Immature natural killer cell (primary cell): ENCODE data around the gene CETN1. TPM values are rescaled to one million over a fixed set of nuclear protein-coding genes. Genes with fewer than 3 reads are reported as not detected.

Experiments
- DNase-seq, 3 donors: peaks; one replicate each; pipeline ENCODE4 v3.0.0; 2022; ENCODE audit warnings: mixed read lengths in 1 of 3
- H3K27ac Mint-ChIP-seq, 6 donors: one replicate each; pipeline ENCODE4 v1.8.0; 2020; ENCODE audit warnings: mixed read lengths in 6 of 6, mild to moderate bottlenecking in 5 of 6, inconsistent platforms in 4 of 6, moderate library complexity in 3 of 6
- H3K27me3 Mint-ChIP-seq, 3 donors: one replicate each; pipeline ENCODE4 v1.8.0; 2020 to 2021; ENCODE audit warnings: low read depth in 3 of 3, mild to moderate bottlenecking in 3 of 3, mixed read lengths in 3 of 3, moderate library complexity in 3 of 3, inconsistent platforms in 1 of 3
- H3K36me3 Mint-ChIP-seq, 3 donors: one replicate each; pipeline ENCODE4 v1.8.0; 2020; ENCODE audit warnings: mixed read lengths in 3 of 3, inconsistent platforms in 2 of 3, mild to moderate bottlenecking in 2 of 3
- H3K4me1 Mint-ChIP-seq, 2 donors: one replicate each; pipeline ENCODE4 v1.8.0; 2020; ENCODE audit warnings: inconsistent platforms in 2 of 2, mild to moderate bottlenecking in 2 of 2, mixed read lengths in 2 of 2, moderate library complexity in 1 of 2
- H3K4me3 Mint-ChIP-seq, 5 donors: one replicate each; pipeline ENCODE4 v1.8.0; 2020; ENCODE audit warnings: mild to moderate bottlenecking in 5 of 5, mixed read lengths in 5 of 5, inconsistent platforms in 3 of 5, moderate library complexity in 3 of 5
- H3K9me3 Mint-ChIP-seq, 6 donors: one replicate each; pipeline ENCODE4 v1.8.0; 2020; ENCODE audit warnings: mild to moderate bottlenecking in 6 of 6, mixed read lengths in 6 of 6, inconsistent platforms in 4 of 6, moderate library complexity in 3 of 6
- polyA plus RNA-seq, 3 donors: library from polyadenylated mRNA; unstranded; fragments of 300-500 nt; fragmentation: Illumina TruSeq; gene quantifications; one replicate each; pipeline ENCODE4 v1.2.3, GENCODE V29; 2021

CETN1 gene
- polyA plus RNA-seq, 3 donors from 2014 or later: not detected

GRCh38 chr18:621291-622043 is 41.3 kb downstream of the CETN1 start:
- DNase-seq: no peak
- Mint-ChIP-seq H3K4me1 (peaks cover 0 to 1% of the 10 kb centered on the region in 2 donors), H3K4me3 (no peak overlapping the region), H3K27ac (no peak overlapping the region), H3K27me3 (peaks cover 4 to 6% (median 4%) of the 10 kb centered on the region in 3 donors), H3K36me3 (no peaks in the 10 kb centered on the region), H3K9me3 (no peaks in the 10 kb centered on the region)

- peaks cover 0 to 1% of the 10 kb centered on the region in 2 donors for H3K4me1 Mint-ChIP-seq
- DNase-seq: no peak
- no peak overlapping the region for H3K4me3 Mint-ChIP-seq
- H3K36me3 Mint-ChIP-seq: no peaks in the 10 kb centered on the region
- H3K9me3 Mint-ChIP-seq: no peaks in the 10 kb centered on the region
- H3K27me3 Mint-ChIP-seq: peaks cover 4 to 6% (median 4%) of the 10 kb centered on the region in 3 donors
- no peak overlapping the region for H3K27ac Mint-ChIP-seq
Observed at GRCh38 chr18:622289-622688, 42.1 kb downstream of the CETN1 start.

GRCh38 chr18:623761-624620 is 43.8 kb downstream of the CETN1 start:
- no peak overlapping the region for H3K27ac Mint-ChIP-seq

DNA sequence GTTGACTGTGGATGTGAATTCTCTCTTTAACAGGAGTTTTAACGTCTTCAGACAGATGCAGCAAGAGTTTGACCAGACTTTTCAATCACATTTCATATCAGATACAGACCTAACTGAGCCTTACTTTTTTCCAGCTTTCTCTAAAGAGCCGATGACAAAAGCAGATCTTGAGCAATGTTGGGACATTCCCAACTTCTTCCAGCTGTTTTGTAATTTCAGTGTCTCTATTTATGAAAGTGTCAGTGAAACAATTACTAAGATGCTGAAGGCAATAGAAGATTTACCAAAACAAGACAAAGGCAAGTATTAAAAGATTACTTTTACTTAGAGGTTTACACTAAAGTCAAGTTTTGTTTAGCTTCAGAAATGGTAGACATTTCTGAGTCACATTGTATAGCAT is 47.1 kb downstream of the CETN1 start:
- Mint-ChIP-seq H3K27ac (no peak overlapping the region), H3K27me3 (peaks cover 3 to 6% (median 5%) of the 10 kb centered on the region in 3 donors), H3K4me3 (no peak overlapping the region), H3K4me1 (peaks cover 0 to 1% of the 10 kb centered on the region in 2 donors), H3K36me3 (no peaks in the 10 kb centered on the region), H3K9me3 (no peaks in the 10 kb centered on the region)
- no peak for DNase-seq

More at GRCh38 chr18:623761-624620, 43.8 kb downstream of the CETN1 start:
- peaks cover 0 to 1% of the 10 kb centered on the region in 2 donors for H3K4me1 Mint-ChIP-seq
- H3K36me3 Mint-ChIP-seq: no peaks in the 10 kb centered on the region
- peak; percentile 29 to 48 (median 44) for DNase-seq
- H3K4me3 Mint-ChIP-seq: no peak overlapping the region
- no peaks in the 10 kb centered on the region for H3K9me3 Mint-ChIP-seq
- H3K27me3 Mint-ChIP-seq: peaks cover 4 to 6% (median 4%) of the 10 kb centered on the region in 3 donors

DNA sequence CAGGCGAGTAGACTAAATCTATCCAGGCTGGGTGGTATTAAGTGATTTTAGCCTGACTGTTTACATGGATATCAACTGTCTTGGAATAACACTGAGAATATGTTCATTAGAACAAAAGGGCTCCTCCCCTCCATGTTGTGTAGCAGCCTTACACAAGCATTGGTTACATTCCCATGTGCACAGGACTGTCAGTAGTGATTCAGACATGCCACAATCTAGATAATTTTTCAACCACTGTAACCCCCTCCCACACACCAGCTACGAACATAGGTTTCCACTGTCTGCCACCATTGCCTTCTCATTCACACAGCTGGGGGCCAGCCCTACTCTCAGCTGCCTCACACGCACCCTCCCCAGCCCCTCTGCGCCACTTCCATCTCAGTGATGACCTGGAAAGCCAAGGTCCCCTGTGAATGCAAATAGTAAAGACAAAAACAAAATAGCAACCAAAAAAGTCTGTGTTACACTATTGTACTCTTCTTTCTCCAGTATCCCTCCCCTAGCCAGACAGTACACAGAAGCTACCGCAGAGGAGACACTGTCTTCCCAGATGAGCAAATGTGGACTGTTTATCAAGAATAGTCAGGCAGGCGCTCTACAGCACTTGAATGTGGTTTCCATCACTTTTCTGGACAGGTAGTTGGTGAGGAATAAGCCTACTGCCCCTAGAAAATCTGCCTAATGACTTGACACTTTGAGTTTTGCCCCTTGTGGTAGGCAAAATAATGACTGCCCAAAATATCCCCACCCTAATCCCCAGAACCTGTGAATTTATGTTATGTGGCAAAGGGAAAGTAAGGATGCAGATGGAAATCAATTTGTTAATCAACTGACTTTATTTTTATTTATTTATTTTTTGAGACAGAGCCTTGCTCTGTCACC is 49.3 kb downstream of the CETN1 start:
- no peaks in the 10 kb centered on the region for H3K9me3 Mint-ChIP-seq
- H3K4me1 Mint-ChIP-seq: no peaks in the 10 kb centered on the region
- H3K27me3 Mint-ChIP-seq: peaks cover 3 to 8% (median 8%) of the 10 kb centered on the region in 3 donors
- no peak for DNase-seq
- H3K36me3 Mint-ChIP-seq: no peaks in the 10 kb centered on the region
- no peak overlapping the region for H3K27ac Mint-ChIP-seq
- no peak overlapping the region for H3K4me3 Mint-ChIP-seq

- H3K4me3 Mint-ChIP-seq: no peak overlapping the region
- no peak for DNase-seq
- H3K36me3 Mint-ChIP-seq: no peaks in the 10 kb centered on the region
- H3K4me1 Mint-ChIP-seq: no peaks in the 10 kb centered on the region
- H3K9me3 Mint-ChIP-seq: no peaks in the 10 kb centered on the region
- H3K27me3 Mint-ChIP-seq: peaks cover 3 to 6% (median 4%) of the 10 kb centered on the region in 3 donors
- H3K27ac Mint-ChIP-seq: no peak overlapping the region
Observed at GRCh38 chr18:631560-631959, 51.4 kb downstream of the CETN1 start.

Other genes starting within 250 kb of the CETN1 start
- not detected for gene COLEC12, start 79.7 kb upstream of the CETN1 start, polyA plus RNA-seq
- gene CLUL1, start 16.6 kb downstream of the CETN1 start, polyA plus RNA-seq: under 1 TPM in 1 of 3 donors, not detected in 2; 0.24 TPM
- gene TYMS, start 77.3 kb downstream of the CETN1 start, polyA plus RNA-seq: 10 to 100 TPM; 12.6 to 16.9 (median 14.5) TPM
- gene ENOSF1, start 132.2 kb downstream of the CETN1 start, polyA plus RNA-seq: 1 to 10 TPM; 1.9 to 8.0 (median 4.3) TPM
- gene YES1, start 231.9 kb downstream of the CETN1 start, polyA plus RNA-seq: 10 to 100 TPM in 1 of 3 donors, 1 to 10 TPM in 2; 2.0 to 11.6 (median 7.0) TPM